GM12865 (cell line): Measurements from ENCODE around the gene SPRN.
A peak's percentile ranks its signal among the peaks of the same experiment; 100 is the strongest.

Source experiments
- DNase-seq: peaks from one replicate; pipeline ENCODE4 v3.0.0; 2010; ENCODE audit warnings: low read depth
- H3K4me3 ChIP-seq: 2 replicates; pipeline ENCODE4 v1.5.1; 2011; ENCODE audit warnings: mild to moderate bottlenecking, low read depth, low read length, control low read depth
- TF ChIP-seq, protein P1 (sequence below): IDR thresholded peaks from 2 replicates; pipeline ENCODE4 v1.5.1; 2011; ENCODE audit warnings: low read length, control low read depth, low read depth, inconsistent platforms; ENCODE audit not compliant: insufficient read depth; ENCODE audit errors: missing control alignments

The SPRN gene

DNA sequence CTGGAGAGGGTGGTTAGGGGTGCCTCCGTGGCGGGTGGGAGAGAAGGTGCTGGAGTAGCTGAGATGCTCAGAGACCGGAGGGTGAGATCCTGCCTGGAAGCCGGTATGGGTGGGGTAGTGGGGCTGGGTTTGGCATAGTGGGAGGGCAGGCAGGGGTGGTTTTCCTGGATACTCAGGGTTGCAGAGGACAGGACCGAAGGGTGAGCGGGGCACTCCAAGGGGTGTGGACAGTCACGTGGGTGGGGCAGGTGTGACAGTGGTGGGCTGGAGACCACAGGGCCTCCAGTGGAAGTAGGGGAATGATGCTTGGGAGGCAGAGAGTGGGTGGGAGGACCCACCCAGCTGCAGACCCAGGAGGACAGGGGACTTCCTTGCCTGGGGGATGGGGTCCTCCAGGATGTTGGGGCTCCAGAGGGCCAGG lies 31.2 kb upstream of the SPRN start:
- H3K4me3 ChIP-seq = no peak overlapping the region
- no peak for DNase-seq
- TF ChIP-seq, protein P1, sequence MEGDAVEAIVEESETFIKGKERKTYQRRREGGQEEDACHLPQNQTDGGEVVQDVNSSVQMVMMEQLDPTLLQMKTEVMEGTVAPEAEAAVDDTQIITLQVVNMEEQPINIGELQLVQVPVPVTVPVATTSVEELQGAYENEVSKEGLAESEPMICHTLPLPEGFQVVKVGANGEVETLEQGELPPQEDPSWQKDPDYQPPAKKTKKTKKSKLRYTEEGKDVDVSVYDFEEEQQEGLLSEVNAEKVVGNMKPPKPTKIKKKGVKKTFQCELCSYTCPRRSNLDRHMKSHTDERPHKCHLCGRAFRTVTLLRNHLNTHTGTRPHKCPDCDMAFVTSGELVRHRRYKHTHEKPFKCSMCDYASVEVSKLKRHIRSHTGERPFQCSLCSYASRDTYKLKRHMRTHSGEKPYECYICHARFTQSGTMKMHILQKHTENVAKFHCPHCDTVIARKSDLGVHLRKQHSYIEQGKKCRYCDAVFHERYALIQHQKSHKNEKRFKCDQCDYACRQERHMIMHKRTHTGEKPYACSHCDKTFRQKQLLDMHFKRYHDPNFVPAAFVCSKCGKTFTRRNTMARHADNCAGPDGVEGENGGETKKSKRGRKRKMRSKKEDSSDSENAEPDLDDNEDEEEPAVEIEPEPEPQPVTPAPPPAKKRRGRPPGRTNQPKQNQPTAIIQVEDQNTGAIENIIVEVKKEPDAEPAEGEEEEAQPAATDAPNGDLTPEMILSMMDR = no peak

DNA sequence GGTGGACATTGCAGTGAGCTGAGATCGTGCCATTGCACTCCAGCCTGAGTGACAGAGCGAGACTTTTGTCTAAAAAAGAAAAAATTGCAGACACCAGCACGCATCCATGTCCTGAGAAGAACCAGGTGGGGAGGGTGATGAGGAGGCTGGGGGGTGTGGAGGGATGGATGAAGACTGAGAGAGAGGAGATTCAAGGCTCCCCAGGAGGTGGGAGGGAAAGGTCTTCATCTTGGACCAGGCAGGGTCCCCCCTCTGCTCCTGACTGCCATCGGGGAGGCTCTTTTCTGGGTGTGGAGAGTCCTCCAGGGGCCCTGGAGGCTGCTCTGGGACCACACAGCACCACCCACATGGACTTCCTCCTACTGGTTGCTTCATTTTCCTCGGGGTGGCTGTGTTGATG lies 30.8 kb upstream of the SPRN start:
- no peak overlapping the region for H3K4me3 ChIP-seq
- TF ChIP-seq, protein P1 = no peak
- DNase-seq = no peak

DNA sequence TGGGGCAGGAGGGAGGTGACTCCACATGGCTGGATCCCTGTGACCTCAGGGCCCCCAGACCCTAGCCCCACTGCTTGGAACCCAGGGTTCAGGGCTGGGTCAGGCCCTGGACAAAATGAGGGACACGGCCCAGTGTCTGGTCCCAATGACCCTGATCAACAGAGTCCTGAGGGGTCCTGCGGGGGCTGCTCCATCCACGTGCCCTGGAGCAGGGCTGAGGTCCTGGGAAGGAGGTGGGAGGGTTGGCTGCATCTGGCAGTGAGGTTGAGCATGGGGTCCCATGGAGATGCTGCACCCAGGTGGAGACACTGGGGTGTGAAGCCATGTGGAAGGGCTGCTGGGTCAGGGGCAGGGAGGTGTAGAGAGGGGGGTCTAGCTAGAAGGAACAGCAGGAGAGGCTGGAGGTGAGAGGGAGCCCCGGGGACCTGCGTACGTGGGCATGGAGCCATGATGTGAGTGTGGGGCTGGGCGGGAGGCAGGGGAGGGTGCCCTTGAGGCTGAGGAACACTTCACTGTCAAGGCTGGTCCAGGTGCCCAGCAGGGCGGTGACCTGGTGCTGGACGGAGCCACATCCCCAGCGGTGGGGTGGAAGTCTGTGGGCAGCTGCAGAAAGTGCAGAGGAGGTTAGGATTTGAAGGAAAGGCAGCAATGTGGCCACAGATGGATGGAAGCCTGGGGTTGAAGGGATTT lies 29.9 kb upstream of the SPRN start:
- TF ChIP-seq, protein P1 = no peak

DNA sequence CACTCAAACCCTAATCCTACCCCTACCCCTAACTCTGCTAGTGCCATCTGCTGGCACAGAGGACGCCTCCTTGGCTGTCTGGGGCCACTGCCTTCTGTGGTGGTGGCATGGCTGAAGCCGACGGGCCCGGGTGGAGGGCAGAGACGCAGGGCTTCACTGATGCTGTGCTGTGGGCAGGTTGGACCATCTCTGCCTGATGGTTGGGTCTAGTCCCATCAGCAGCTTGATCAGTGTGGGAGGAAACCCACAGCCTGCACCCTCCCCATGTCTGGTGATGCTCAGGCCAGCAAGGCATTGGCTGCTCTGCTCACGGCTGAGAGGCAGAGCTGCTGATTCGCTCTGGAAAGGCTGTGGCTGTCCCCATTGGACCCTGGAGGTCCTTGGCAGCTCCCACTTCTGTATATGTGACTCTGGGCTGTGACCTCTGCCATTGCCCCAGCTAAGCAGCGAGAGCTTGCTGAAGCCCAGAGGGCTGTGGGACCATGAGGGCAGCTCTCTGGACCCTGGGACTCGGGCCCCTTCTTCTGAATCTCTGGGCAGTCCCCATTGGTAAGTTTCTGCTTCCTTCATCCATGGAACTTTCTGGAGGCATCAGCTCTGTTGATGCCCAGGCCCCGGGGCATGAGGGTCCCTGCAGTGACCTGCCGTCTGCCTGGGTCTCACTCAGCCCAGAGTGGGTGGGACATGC lies 29.2 kb upstream of the SPRN start, which contains the start of gene SCART1:
Gene SCART1, plus strand, starts transcription at position 430 of the 688 bp plus-strand sequence. Its CDS starts 53 bp downstream, at position 483.
- DNase-seq = peak; percentile 24
- TF ChIP-seq, protein P1 = no peak

More for the DNA sequence above, 29.9 kb upstream of the SPRN start:
- H3K4me3 ChIP-seq = peak overlapping the region; percentile 10; the same call in 1 of the 2 replicates
- DNase-seq = no peak

DNA sequence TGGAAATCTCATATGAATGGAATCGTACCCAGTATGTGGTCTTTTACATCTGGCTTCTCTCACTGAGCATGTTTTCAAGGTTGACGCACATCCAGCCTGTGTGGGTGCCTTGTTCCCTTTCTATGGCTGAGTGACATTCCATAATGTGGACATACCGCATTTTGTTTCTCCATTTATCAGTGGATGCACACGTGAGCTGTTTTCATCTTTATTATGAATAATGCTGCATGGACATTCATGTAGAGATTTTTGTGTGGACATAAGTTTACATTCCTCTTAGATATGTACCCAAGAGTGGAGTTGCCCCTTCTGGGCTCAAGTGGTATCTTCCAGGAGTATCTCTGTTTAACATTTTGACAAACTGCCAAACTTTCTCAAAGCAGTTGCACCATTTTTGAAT lies 28.0 kb upstream of the SPRN start:
- H3K4me3 ChIP-seq = no peak overlapping the region
- TF ChIP-seq, protein P1 = no peak
- no peak for DNase-seq

More for the DNA sequence above, 29.2 kb upstream of the SPRN start, which contains the start of gene SCART1:
- H3K4me3 ChIP-seq = peak within 1 kb of the TSS; percentile 10; the same call in 1 of the 2 replicates

DNA sequence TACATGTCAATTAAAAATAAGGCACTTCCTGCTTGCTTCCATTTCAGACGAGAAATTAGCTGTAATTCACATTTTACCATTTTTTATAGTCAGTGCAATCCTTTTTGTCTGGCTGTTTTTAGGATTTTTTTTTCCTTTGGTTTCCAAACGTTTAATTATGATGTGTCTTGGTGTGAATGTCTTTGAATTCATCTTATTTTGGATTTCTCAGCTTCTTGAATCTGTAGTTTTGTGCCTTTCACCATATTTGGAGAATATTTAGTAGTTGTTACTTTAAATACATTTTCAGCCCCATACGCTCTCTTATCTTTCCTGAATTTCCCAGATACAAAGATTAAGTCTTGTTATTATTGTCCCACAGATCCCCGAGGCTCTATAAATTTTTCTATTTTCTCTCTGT lies 26.9 kb upstream of the SPRN start:
- TF ChIP-seq, protein P1 = no peak
- DNase-seq = no peak
- H3K4me3 ChIP-seq = no peak overlapping the region

DNA sequence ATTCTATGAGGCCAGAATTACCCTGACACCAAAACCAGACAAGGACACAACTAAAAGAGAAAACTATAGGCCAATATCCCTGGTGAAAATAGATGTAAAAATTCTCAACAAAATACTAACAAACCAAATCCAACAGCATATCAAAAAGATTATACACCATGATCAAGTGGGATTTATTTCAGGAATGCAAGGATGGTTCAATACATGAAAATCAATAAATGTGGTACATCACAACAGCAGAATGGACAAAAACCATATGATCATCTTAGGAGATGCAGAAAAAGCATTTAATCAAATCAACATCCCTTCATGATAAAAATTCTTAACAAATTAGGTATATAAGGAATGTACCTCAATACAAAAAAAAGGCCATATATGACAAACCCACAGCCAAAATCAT lies 23.7 kb upstream of the SPRN start:
- H3K4me3 ChIP-seq = no peak overlapping the region
- DNase-seq = no peak
- TF ChIP-seq, protein P1 = no peak
